Breast epithelium (tissue), 4 donors: ENCODE results near the gene PPP1CC. TPM values are rescaled to one million over a fixed set of nuclear protein-coding genes. Genes with fewer than 3 reads are reported as not detected.

Source experiments
- DNase-seq, 2 donors: peaks; one replicate each; pipeline ENCODE4 v3.0.0-alpha.2; 2019; ENCODE audit warnings: low spot score in 2 of 2
- H3K27ac ChIP-seq, 2 donors: fragments of 200-600 bp; sonication (generic) in 1 of 2; one replicate each; pipeline ENCODE4 v1.5.1; 2016 to 2019; ENCODE audit warnings: mild to moderate bottlenecking in 1 of 2
- H3K27me3 ChIP-seq, 2 donors: fragments of 200-600 bp; sonication (generic) in 1 of 2; one replicate each; pipeline versions ENCODE4 v1.5.1 to v1.6.0; 2017 to 2019; ENCODE audit warnings: control low read depth in 1 of 2, mild to moderate bottlenecking in 1 of 2
- H3K36me3 ChIP-seq: fragments of 200-600 bp; one replicate; pipeline ENCODE4 v1.5.1; 2019
- H3K4me1 ChIP-seq, 2 donors: fragments of 200-600 bp; sonication (generic); one replicate each; pipeline ENCODE4 v1.5.1; 2016 to 2019; ENCODE audit warnings: control low read depth in 1 of 2
- H3K4me3 ChIP-seq, 3 donors: fragments of 200-600 bp; sonication (generic); 1 replicate in 2 of 3; 2 replicates in 1 of 3; pipeline ENCODE4 v1.5.1; 2016 to 2019; ENCODE audit warnings: mild to moderate bottlenecking in 3 of 3, moderate library complexity in 2 of 3
- H3K9me3 ChIP-seq, 2 donors: fragments of 200-600 bp; sonication (generic) in 1 of 2; one replicate each; pipeline ENCODE4 v1.5.1; 2016 to 2019; ENCODE audit warnings: control low read depth in 1 of 2
- POLR2A ChIP-seq: fragments of 450-650 bp; IDR thresholded peaks from one replicate; pipeline ENCODE4 v1.6.1; 2016; ENCODE audit warnings: antibody characterized with exemption, mild to moderate bottlenecking, moderate library complexity
- POLR2AphosphoS5 ChIP-seq, 3 donors: sonication (generic); formaldehyde crosslinking; IDR thresholded peaks; one replicate each; pipeline ENCODE4 v1.6.1; 2017; ENCODE audit warnings: antibody characterized with exemption in 3 of 3
- intact Hi-C: fragments of 100-400 bp; cut with DNase I; formaldehyde crosslinking; loops from one replicate; pipeline ENCODE4 v1.15.1; 2023; ENCODE audit warnings: low total_unique reads
- total RNA-seq, 3 donors: library from RNA; depleted of rRNA; stranded (reverse); fragments of >200 nt; gene quantifications; one replicate each; pipeline ENCODE4 v1.1.0, GENCODE V29; 2016
- TF ChIP-seq, protein P1 (sequence below), 3 donors: fragments of 450-650 bp; IDR thresholded peaks; one replicate each; pipeline ENCODE4 v1.5.1; 2016 to 2017; ENCODE audit warnings: antibody characterized with exemption in 3 of 3, mild to moderate bottlenecking in 3 of 3, moderate library complexity in 3 of 3

Gene PPP1CC
- total RNA-seq, 3 donors from 2014 or later = 97.7 to 135 (median 106) TPM

- TF ChIP-seq POLR2A (no peak), POLR2AphosphoS5 (IDR thresholded peaks at IDR 0.05) (no peak)
- TF ChIP-seq, protein P1, sequence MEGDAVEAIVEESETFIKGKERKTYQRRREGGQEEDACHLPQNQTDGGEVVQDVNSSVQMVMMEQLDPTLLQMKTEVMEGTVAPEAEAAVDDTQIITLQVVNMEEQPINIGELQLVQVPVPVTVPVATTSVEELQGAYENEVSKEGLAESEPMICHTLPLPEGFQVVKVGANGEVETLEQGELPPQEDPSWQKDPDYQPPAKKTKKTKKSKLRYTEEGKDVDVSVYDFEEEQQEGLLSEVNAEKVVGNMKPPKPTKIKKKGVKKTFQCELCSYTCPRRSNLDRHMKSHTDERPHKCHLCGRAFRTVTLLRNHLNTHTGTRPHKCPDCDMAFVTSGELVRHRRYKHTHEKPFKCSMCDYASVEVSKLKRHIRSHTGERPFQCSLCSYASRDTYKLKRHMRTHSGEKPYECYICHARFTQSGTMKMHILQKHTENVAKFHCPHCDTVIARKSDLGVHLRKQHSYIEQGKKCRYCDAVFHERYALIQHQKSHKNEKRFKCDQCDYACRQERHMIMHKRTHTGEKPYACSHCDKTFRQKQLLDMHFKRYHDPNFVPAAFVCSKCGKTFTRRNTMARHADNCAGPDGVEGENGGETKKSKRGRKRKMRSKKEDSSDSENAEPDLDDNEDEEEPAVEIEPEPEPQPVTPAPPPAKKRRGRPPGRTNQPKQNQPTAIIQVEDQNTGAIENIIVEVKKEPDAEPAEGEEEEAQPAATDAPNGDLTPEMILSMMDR (IDR thresholded peaks at IDR 0.05) = no peak
- no peak for DNase-seq
- Histone ChIP-seq H3K9me3 (no peaks in the 10 kb centered on the region), H3K27ac (no peak overlapping the region), H3K4me3 (no peak overlapping the region), H3K36me3 (no peaks in the 10 kb centered on the region), H3K27me3 (no peaks in the 10 kb centered on the region), H3K4me1 (peaks cover 7 to 21% of the 10 kb centered on the region in 2 donors)
- intact Hi-C loops = no loop called here
Measured at GRCh38 chr12:110733900-110734299, 8.8 kb downstream of the PPP1CC start.

- Histone ChIP-seq H3K27ac (no peak overlapping the region), H3K36me3 (no peaks in the 10 kb centered on the region)
- intact Hi-C loops = no loop called here
Measured at GRCh38 chr12:110733089-110733715, 9.5 kb downstream of the PPP1CC start.

DNA sequence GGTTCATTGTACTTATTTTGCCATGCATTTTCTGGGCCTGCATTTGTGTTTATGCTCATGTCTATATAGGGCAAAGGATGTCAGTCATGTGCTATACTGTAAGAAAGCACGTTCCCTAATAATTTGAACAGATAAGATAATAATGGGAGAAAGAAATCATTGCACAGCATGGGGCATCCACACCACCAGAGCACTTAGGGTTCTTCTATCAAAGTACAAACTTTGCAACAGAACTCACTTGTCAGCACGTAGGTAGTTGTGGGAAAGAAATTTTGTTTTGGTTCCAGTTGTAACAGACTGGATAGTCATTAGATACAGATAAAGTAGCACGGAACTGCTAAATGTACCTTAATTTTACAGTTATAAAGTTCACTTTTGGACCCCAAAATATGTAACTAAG lies 10.1 kb downstream of the PPP1CC start:
- no peak overlapping the region for H3K4me3 ChIP-seq
- intact Hi-C loops = no loop called here
- H3K9me3 ChIP-seq = no peaks in the 10 kb centered on the region
- no peak overlapping the region for H3K27ac ChIP-seq
- TF ChIP-seq POLR2A (no peak), POLR2AphosphoS5 (IDR thresholded peaks at IDR 0.05) (no peak)
- TF ChIP-seq, protein P1 (IDR thresholded peaks at IDR 0.05) = no peak
- peaks cover 7 to 15% of the 10 kb centered on the region in 2 donors for H3K4me1 ChIP-seq
- H3K27me3 ChIP-seq = no peaks in the 10 kb centered on the region
- H3K36me3 ChIP-seq = no peaks in the 10 kb centered on the region
- DNase-seq = no peak

More at GRCh38 chr12:110733089-110733715, 9.5 kb downstream of the PPP1CC start:
- no peak overlapping the region for H3K4me3 ChIP-seq
- peaks cover 7 to 15% of the 10 kb centered on the region in 2 donors for H3K4me1 ChIP-seq
- H3K27me3 ChIP-seq = no peaks in the 10 kb centered on the region
- no peaks in the 10 kb centered on the region for H3K9me3 ChIP-seq
- TF ChIP-seq, protein P1 (IDR thresholded peaks at IDR 0.05) = no peak
- DNase-seq = no peak

DNA sequence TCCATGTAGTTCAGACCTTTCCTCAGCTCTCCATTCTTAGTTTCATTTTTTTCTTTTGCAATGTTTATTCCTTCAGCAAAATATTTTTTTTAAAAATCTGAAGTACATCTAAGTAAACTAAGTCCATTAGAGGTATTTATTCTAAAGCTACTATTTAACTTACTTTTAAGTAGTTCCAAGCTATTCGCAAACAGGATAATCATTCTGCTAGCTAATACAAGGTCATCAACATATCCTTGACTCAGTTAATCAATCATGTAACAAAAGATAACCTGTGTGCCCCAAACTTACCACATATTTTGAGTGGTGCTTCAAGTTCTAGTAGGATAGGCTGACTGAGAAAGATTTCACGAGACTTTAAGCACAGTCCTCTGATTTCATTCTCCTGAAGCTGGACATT lies 11.2 kb downstream of the PPP1CC start:
- Histone ChIP-seq H3K36me3 (no peaks in the 10 kb centered on the region), H3K4me1 (peaks cover 7 to 15% of the 10 kb centered on the region in 2 donors), H3K27ac (no peak overlapping the region), H3K27me3 (no peaks in the 10 kb centered on the region), H3K9me3 (no peaks in the 10 kb centered on the region), H3K4me3 (no peak overlapping the region)
- DNase-seq = no peak
- TF ChIP-seq, protein P1 (IDR thresholded peaks at IDR 0.05) = no peak
- TF ChIP-seq POLR2AphosphoS5 (IDR thresholded peaks at IDR 0.05) (no peak), POLR2A (no peak)
- intact Hi-C loops = no loop called here

- no peaks in the 10 kb centered on the region for H3K36me3 ChIP-seq
- no peaks in the 10 kb centered on the region for H3K27me3 ChIP-seq
Measured at GRCh38 chr12:110728628-110729027, 14.1 kb downstream of the PPP1CC start.

More at GRCh38 chr12:110728628-110729027, 14.1 kb downstream of the PPP1CC start:
- DNase-seq = no peak
- TF ChIP-seq POLR2A (no peak), POLR2AphosphoS5 (IDR thresholded peaks at IDR 0.05) (no peak)
- TF ChIP-seq, protein P1 (IDR thresholded peaks at IDR 0.05) = no peak
- Histone ChIP-seq H3K4me1 (peaks cover 7 to 11% of the 10 kb centered on the region in 2 donors), H3K27ac (no peak overlapping the region), H3K9me3 (no peaks in the 10 kb centered on the region), H3K4me3 (no peak overlapping the region)
- intact Hi-C loops = no loop called here
